ENCODE measurements around the gene ZNF692.
A peak's percentile ranks its signal among the peaks of the same experiment; 100 is the strongest.

Gene ZNF692

GRCh38 chr1:248881261-248881660, 22.4 kb upstream of the ZNF692 start:
- DNase-seq (ENCODE audit: low spot score): no peak

- DNase-seq (ENCODE audit: low spot score): peak; percentile 61
These were observed 15.2 kb upstream of the ZNF692 start for GRCh38 chr1:248873993-248874533.

- peak; percentile 82 for DNase-seq (ENCODE audit: low spot score)
These were observed 14.6 kb upstream of the ZNF692 start for GRCh38 chr1:248873409-248873992.

- DNase-seq (ENCODE audit: low spot score): peak; percentile 57
These were observed 14.0 kb upstream of the ZNF692 start for GRCh38 chr1:248872752-248873408.

- DNase-seq (ENCODE audit: low spot score): no peak
These were observed 13.0 kb upstream of the ZNF692 start for GRCh38 chr1:248871837-248872401.

- DNase-seq (ENCODE audit: low spot score): peak; percentile 78
These were observed 4.4 kb upstream of the ZNF692 start for GRCh38 chr1:248862998-248863881.

- DNase-seq (ENCODE audit: low spot score): no peak
These were observed 3.8 kb upstream of the ZNF692 start for GRCh38 chr1:248862695-248862997.

- DNase-seq (ENCODE audit: low spot score): no peak
These were observed 2.7 kb upstream of the ZNF692 start for GRCh38 chr1:248861616-248862015.

- DNase-seq (ENCODE audit: low spot score): no peak
These were observed 1.1 kb upstream of the ZNF692 start for GRCh38 chr1:248860007-248860406.

GRCh38 chr1:248858096-248858890, 592 bp downstream of the ZNF692 start:
- DNase-seq (ENCODE audit: low spot score): peak; percentile 84

- DNase-seq (ENCODE audit: low spot score): no peak
These were observed 1.2 kb downstream of the ZNF692 start for GRCh38 chr1:248857749-248858095.

GRCh38 chr1:248857201-248857600, 1.7 kb downstream of the ZNF692 start:
- no peak for DNase-seq (ENCODE audit: low spot score)

- no peak for DNase-seq (ENCODE audit: low spot score)
These were observed 2.7 kb downstream of the ZNF692 start for GRCh38 chr1:248856176-248856575.

- DNase-seq (ENCODE audit: low spot score): no peak
These were observed 3.3 kb downstream of the ZNF692 start for GRCh38 chr1:248855580-248855979.

GRCh38 chr1:248853663-248854375, 5.1 kb downstream of the ZNF692 start:
- DNase-seq (ENCODE audit: low spot score): no peak

- no peak for DNase-seq (ENCODE audit: low spot score)
These were observed 6.1 kb downstream of the ZNF692 start for GRCh38 chr1:248852481-248853405.

- no peak for DNase-seq (ENCODE audit: low spot score)
These were observed 7.5 kb downstream of the ZNF692 start for GRCh38 chr1:248851390-248851789.

GRCh38 chr1:248850536-248851251, 8.2 kb downstream of the ZNF692 start:
- no peak for DNase-seq (ENCODE audit: low spot score)

- DNase-seq (ENCODE audit: low spot score): no peak
These were observed 8.8 kb downstream of the ZNF692 start for GRCh38 chr1:248850124-248850523.

All from hepatic stellate cell (primary cell).